BE2C (cell line): ENCODE measurements around the gene RMI2.
"Not testable (repeated sequence)": the region's sequence is repeated elsewhere in the genome, so short reads cannot be mapped to it uniquely, and the experiment has no call there.

Experiments
- DNase-seq: peaks from one replicate; pipeline ENCODE4 v3.0.0-alpha.2; 2020
- H3K27me3 ChIP-seq: fragments of 250-450 bp; sonication (Bioruptor Pico); 2 replicates; pipeline ENCODE4 v1.5.1; 2020; ENCODE audit warnings: mild to moderate bottlenecking
- H3K36me3 ChIP-seq: fragments of 250-450 bp; sonication (Bioruptor Pico); 2 replicates; pipeline ENCODE4 v1.5.1; 2020; ENCODE audit warnings: mild to moderate bottlenecking
- H3K4me1 ChIP-seq: fragments of 250-450 bp; sonication (Bioruptor Pico); 2 replicates; pipeline ENCODE4 v1.5.1; 2020
- H3K4me3 ChIP-seq: 2 replicates; pipeline ENCODE4 v1.5.1; 2011; ENCODE audit warnings: low read depth, low read length
- H3K9me3 ChIP-seq: fragments of 250-450 bp; sonication (Bioruptor Pico); 2 replicates; pipeline ENCODE4 v1.5.1; 2020
- CTCF ChIP-seq: IDR thresholded peaks from 2 replicates; pipeline ENCODE4 v1.5.1; 2012; ENCODE audit warnings: mild to moderate bottlenecking, low read depth, low read length

The RMI2 gene

GRCh38 chr16:11372073-11372828, 27.0 kb downstream of the RMI2 start:
- DNase-seq, result no peak
- TF ChIP-seq CTCF, result no peak
- Histone ChIP-seq H3K27me3 (no peaks in the 10 kb centered on the region), H3K36me3 (no peaks in the 10 kb centered on the region), H3K9me3 (no peaks in the 10 kb centered on the region), H3K4me1 (no peaks in the 10 kb centered on the region), H3K4me3 (no peak overlapping the region)

GRCh38 chr16:11372829-11373306, 27.6 kb downstream of the RMI2 start:
- Histone ChIP-seq H3K27me3 (no peaks in the 10 kb centered on the region), H3K4me3 (no peak overlapping the region), H3K36me3 (no peaks in the 10 kb centered on the region), H3K4me1 (no peaks in the 10 kb centered on the region), H3K9me3 (no peaks in the 10 kb centered on the region)
- DNase-seq, result no peak
- no peak for TF ChIP-seq CTCF

GRCh38 chr16:11374255-11374654, 29.0 kb downstream of the RMI2 start:
- no peak for TF ChIP-seq CTCF

GRCh38 chr16:11377154-11377553, 31.9 kb downstream of the RMI2 start:
- TF ChIP-seq CTCF, result no peak
- Histone ChIP-seq H3K36me3 (no peaks in the 10 kb centered on the region), H3K27me3 (no peaks in the 10 kb centered on the region), H3K4me1 (no peaks in the 10 kb centered on the region), H3K9me3 (no peaks in the 10 kb centered on the region), H3K4me3 (no peak overlapping the region)
- no peak for DNase-seq

More at GRCh38 chr16:11374255-11374654, 29.0 kb downstream of the RMI2 start:
- Histone ChIP-seq H3K27me3 (no peaks in the 10 kb centered on the region), H3K4me1 (no peaks in the 10 kb centered on the region), H3K36me3 (no peaks in the 10 kb centered on the region), H3K9me3 (no peaks in the 10 kb centered on the region), H3K4me3 (no peak overlapping the region)
- no peak for DNase-seq

- H3K9me3 ChIP-seq, DNase-seq, H3K4me1 ChIP-seq, H3K4me3 ChIP-seq, H3K36me3 ChIP-seq, H3K27me3 ChIP-seq: not testable (repeated sequence)
Observed at GRCh38 chr16:11378951-11379350, 33.7 kb downstream of the RMI2 start.

- Histone ChIP-seq H3K4me3 (no peak overlapping the region), H3K9me3 (no peaks in the 10 kb centered on the region), H3K4me1 (no peaks in the 10 kb centered on the region), H3K27me3 (no peaks in the 10 kb centered on the region), H3K36me3 (no peaks in the 10 kb centered on the region)
- DNase-seq, result no peak
- TF ChIP-seq CTCF, result no peak
Observed at GRCh38 chr16:11379420-11379819, 34.2 kb downstream of the RMI2 start.
